Activated T-cell treated with anti-CD3 and anti-CD28 coated beads, Interleukin-2, amount 50 U/mL, for 48 hours (primary cell): ENCODE measurements around the gene DDX60.
"Not testable (repeated sequence)": the region's sequence is repeated elsewhere in the genome, so short reads cannot be mapped to it uniquely, and the experiment has no call there.

ENCODE experiments used
- DNase-seq, 2 experiments: peaks; one replicate each; pipeline ENCODE4 v3.0.0-alpha.2; 2020

The DDX60 gene

DNA sequence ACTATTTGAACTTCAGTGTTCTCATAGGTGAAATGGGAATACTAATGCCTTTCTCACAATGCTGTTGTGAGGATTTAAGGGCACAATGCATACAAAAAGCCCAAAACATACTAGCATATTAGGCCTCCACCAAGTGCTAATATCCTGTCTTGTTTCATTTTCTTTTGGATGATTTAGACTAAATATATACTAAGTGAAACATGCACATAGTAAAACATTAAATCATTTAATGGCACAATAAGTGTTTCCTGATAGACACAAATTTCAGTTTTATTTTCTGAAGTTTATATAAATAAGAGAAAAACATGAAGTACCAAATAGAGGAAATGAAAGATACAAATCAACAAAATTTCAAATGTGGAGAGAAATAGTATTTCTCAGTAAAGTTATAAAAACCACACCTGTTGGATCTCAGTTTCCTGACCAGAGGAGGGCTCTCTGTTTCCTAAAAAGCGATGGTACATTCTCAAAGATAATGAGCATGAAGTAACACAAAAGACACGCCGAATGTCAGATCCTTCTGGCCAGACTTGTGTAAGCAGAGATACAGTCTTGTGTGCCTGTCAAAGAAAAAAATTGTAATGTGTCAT is 25.1 kb downstream of the DDX60 start:
- no peak for DNase-seq

DNA sequence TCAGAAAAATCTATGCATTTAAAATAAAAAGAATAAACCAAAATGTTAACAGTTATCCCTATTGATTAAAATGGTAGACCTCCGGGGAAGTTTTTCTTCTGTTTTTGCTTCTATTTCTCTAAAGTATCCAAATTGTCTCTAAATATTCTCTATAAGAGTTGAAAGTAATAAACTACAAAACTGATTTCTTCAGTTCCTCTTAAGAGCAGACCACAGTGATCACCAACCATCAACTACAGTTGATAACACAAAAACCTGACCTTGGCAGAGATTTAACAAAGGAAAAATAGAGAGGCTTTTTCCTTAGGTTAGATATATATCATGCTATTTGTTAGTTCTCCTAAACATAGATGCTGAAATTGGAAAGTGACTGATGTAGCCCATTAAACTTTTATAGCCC is 27.3 kb downstream of the DDX60 start:
- DNase-seq, result no peak

DNA sequence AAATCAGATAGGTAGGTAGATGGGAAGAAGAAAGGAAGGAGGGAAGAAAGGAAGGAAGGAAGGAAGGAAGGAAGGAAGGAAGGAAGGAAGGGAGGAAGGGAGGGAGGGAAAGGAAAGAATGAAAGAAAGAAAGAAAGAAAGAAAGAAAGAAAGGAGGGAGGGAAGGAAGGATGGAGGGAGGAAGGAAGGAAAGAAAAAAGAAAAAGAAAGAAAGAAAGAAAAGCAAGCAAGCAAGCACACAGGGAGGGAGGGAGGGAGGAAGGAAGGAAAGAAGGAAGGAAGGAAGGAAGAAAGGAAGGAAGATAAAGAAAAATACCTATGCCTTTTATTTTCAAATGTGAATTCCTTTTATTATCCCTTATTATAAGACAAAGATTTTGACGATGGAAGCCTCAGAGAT is 32.7 kb downstream of the DDX60 start:
- DNase-seq, result not testable (repeated sequence)

DNA sequence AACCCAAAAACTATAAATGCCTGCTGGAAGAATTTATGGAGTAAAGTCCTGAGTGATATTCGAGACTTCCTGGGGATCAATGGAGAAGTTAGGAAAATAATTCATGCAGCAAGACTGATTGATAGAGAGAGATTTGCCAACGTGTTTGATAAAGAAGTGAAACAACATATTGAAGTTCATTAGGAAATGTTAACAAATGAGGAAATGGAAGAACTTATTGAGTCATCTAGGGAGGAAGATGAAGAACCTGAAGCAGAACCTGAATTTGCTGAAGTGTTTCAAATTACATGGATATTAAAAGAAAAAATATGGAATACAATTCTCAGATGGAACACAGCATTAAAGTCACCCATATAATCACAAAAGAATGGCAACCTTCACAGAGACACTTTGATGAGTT is 39.0 kb downstream of the DDX60 start:
- no peak for DNase-seq

DNA sequence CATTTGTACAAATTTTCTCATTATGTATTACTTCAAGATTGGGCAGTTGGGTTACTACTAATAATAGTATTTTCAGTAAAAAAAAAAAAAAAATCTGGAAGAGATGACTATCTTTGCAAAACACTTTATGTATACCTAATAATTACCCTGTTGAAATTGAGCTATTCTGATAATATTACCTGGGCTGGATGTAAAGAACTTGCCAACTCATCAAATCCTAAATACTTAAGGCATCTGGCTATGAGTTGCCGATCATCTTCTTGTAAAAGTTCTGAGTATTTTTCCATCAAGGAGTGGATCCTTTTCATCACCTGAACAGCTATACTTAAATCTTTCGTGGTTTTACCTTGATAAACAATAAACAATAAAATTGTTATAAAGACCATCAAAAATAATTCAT is 42.7 kb downstream of the DDX60 start:
- no peak for DNase-seq

DNA sequence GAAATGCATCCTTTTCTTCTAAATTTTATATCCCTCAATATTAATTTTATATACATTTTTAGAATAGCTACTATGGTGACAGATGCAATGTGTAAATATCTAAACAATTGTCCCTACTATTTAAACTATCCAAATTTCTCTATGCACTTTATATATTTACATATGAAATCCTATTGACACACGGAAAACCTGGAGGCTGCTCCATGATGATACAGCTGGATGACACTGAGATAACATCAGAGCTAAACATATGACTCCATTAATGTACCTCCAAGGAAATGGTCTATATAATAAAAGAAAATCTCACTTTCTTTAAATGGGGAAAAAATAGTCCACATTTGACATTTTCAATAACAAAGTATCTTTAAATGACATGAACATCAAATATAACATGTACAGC is 43.7 kb downstream of the DDX60 start:
- DNase-seq, result no peak

DNA sequence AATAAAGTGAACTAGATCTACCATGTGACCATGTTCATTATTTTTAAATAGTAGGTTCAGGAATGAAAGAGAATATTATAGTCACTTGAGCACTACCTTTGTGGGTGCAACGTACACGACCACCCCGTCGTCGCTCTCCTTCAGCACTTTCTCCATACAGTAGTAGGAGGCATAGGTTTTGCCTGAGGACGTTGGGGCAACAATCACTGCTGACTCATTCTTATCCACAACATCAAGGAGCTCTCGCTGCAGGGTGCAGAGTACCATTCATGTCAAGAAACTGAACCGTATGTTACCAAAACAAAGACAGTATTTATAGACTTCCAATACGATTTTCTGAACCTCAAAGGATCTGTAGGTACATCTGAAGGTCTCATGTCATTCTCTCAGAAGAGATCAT is 44.7 kb downstream of the DDX60 start:
- no peak for DNase-seq

DNA sequence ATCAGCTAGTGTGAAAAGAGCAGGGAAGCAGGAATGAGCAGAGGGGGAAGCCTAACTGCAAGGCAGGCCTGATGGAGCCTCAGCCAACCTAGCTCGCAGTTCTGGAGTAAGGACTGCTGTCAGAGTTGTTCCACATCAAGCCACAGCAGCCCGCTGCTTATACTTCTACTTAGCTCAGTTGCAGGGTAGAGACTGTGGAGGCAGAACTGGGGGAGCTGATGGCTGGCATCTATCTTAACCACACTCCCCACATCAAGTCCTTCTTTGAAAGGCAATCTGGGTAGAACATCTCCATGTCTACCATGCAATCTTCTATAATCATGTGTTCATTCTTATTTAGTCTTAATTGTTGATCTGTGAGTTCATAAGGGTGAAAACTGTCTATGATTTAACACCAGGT is 46.1 kb downstream of the DDX60 start:
- no peak for DNase-seq

DNA sequence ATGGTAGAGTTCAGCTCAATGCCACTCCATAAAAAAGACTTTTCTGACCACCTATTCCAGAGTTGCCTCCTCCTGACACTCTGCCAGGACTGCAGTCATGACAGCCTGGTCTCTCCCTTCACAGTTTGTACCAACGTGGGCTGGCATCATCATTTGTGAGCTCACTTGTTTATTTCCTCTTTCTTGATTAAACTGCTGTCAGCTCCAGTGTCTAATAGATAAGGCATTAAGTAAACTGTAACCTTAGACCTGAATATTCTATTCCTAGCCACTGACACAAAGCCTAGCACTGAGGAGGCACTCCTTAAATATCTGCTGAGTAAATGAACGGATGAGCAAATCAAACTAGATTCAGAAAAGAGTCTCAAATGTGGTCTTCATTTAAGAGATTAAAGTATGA is 48.7 kb downstream of the DDX60 start:
- no peak for DNase-seq

DNA sequence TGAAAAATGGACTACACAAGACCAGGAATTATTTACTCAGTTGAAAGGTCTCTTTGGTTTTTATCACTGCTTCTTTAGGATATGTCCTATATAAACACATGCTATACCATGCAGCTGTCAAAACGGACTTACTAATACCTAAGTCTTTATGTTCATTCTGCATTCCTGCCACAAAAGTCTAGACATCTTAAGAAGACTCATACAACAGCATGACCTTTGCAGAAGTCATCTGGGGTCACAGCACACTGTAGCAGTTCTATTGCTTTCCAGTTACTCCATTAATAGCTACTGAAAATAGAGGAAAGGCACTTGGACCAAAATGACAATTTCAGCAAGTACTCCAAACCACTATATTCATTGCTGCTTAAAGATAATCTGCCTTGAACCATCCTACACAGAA is 53.2 kb downstream of the DDX60 start:
- DNase-seq, result no peak

DNA sequence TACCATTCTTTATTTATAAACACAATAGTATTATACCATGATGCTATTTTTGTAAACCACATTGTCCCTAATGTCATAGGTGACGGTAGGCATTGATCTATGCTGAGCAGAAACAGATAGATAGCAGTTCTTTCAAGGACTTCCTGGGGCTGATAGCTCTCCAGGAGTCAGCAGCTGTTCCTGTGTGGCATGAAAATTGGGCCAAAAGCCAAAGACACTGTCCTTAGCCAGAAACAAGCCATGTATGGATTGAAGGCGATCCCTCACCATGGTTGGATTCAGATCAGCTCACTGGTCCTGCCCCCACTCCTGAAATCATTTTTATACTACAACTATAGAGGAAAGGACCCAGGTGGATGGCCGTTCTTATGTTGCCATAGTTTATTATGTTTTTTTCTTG is 53.6 kb downstream of the DDX60 start:
- DNase-seq, result no peak

DNA sequence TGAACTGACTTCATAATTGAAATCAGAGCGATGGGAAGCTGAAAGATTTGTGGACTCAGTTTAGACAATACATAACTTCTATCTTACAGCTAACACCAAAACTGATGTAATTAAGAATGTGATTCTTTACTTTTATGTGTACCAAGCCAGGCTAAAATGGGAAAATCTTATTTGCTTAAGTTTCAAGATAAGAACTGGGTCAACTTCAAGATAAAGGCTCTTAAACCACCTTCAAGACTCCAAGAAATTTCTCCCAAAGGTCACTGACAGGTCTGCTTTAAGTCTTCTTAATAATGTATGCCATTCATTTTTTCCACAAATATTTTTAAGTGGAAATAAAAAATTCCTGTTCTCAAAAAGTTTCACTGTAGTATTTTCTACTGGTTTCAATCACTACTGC is 55.5 kb downstream of the DDX60 start:
- DNase-seq, result no peak

DNA sequence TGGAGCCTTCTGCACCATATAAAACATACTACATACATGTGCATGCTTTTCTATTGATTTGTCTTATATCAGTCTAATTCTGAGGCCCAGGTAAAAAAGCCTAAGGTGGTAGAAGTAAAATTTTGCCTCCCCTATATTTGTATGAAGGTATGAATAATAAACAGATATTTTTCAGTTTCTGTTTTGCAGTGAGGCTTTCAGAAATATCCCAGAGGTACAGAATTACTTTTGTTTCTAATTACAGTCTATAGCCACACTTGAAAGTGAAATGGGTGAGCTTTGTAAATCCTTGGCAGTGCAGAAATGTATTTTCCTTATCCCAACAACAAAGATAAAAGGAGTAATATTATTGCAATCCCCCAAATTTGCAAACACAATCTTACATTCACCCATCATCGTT is 59.5 kb downstream of the DDX60 start:
- no peak for DNase-seq

DNA sequence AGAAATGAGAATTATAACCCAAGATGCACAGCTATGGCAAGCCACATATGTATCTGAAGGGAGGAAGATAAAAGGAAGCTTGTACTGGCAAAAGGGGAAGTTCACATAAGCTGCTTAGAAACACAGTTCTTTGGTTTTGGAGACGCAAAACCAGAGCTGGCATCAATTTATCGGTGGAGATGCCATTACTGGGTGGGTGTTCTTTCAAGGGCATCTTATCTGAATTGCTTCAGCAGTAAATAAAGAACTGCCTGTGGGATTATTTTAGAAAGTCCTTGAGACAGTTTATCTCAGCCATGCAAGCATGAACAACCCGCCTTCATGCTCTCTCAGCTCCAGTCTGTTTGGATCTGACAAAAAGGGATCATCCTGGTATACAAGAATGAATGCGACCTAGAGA is 60.8 kb downstream of the DDX60 start:
- no peak for DNase-seq

DNA sequence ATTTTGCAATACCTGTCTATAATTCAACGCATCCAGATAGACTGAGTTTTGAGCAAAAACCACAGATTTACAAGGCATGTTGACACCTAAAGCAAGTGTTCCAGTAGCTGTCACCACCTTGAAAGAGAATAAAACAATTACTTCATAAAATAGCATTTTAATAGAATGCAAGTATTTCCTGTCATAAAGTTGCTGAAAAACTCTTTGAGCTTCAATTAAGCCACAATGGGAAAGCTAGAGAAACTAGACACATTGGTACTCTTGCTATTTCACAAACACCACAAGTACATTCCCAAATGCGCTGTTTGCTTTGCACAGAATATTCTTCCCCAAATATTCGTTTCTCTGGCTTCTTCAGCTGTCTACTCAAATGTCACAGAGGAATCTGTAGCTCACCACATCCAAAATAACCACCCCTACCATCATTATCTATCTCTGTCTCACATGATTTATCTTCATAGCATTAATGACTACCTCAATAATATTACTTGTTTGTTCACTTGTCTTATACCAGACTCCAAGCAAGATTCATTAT is 70.3 kb downstream of the DDX60 start:
- no peak for DNase-seq

DNA sequence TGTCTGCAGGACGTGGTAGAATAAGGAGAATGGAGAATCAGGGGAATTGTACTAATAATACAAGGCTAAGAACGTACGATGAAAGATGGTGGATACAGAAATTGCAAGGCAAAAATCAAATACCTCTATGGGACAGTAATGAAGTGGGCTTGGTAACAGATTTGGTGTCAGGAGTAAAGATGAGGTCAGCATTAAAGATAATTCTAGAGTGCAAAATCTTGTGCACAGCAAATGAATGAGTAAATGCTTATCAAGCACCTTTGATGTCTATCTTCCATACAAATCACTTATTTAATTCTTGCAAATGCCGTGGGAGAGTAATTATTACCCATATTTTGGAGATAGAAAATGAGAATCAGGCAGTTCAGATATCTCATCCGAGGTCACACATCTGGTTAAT is 70.9 kb downstream of the DDX60 start:
- DNase-seq, result no peak

DNA sequence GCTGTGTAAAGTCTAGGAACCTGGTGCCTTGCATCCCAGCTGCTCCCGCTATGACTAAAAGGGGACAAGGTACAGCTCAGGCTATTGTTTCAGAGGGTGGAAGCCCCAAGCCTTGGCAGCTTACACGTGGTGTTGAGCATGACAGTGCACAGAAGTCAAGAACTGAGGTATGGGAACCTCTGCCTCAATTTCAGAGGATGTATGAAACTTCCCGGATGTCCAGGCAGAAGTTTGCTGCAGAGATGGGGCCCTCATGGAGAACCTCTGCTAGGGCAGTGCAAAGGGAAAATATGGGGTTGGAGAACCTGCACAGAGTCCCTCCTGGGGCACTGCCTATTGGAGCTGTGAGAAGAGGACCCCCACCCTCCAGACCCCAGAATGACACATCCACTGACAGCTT is 76.6 kb downstream of the DDX60 start:
- no peak for DNase-seq

DNA sequence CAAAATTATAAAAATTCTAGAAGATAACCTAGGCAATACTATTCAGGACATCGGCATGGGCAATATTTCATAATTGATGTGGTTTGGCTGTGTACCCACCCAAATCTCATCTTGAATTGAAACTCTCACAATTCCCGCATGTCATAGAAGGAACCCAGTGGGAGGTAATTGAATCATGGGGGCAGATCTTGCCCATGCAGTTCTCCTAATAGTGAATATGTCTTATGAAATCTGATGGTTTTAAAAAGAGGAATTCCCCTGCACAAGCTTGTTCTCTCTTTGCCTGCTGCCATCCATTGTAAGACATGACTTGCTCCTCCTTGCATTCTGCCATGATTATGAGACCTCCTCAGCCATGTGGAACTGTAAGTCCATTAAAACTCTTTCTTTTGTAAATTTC is 77.7 kb downstream of the DDX60 start:
- no peak for DNase-seq

DNA sequence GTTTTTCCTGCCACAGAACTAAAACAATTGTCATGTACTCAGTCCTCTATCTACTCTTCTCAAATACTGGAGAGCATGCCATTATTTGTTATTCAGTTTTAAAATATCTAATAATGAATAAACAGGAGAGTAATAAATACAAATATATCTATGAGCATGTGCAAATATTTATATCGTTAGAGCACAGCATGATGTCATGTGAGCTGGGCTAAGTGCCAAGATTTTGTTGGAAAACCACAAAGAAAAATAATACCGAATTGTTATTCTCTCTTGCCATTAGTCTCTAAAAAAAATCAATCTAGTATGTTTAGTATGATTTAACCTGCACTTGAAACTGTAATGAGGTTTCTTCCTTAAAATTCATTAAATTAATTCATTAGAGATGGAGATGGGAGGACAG is 97.3 kb downstream of the DDX60 start:
- no peak for DNase-seq

DNA sequence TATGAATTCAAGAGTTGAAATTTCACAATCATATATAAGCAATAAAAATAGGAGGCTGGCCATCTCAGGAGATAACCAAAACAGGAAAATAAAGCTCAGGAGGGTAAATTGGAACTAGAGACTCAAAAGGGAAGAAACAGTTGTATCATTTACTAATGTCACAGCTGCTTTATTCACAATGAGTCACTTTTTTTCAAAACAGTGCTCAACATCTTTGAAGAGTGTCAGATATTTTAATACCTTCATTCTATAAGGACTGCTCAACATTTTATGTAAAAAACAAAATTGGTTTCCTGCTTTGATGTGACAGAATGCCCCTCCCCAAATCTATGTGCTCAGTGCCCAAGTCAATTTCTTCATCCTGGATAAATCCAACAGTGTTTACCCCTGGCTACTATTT is 97.7 kb downstream of the DDX60 start:
- DNase-seq, result no peak

DNA sequence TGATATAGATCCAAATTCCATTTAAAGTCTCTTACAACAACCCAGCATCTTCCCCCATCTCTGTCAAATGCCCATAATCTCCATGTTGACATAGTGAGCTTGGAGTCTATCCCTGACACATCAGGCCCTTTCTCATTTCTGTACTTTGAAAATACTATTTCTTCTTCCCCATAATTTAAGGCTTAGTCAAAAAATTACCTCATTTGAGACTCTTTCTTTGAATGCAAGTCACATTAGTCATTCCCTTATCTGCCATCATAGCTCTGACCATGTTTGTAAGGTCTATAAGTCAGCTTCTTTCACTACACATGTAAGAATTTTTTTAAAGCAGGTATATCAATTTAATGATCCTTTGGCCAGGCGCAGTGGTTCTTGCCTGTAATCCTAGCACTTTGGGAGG is 99.9 kb downstream of the DDX60 start:
- no peak for DNase-seq

DNA sequence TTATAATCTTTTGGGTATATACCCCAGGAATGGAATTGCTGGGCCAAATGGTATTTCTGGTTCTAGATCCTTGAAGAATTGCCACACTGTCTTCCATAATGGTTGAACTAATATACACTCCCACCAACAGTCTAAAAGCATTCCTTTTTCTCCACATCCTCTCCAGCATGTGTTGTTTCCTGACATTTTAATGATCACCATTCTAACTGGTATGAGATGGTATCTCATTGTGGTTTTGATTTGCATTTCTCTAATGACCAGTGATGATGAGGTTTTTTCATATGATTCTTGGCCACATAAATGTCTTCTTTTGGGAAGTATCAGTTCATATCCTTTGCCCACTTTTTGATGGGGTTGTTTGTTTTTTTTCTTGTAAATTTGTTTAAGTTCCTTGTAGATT is 105.0 kb downstream of the DDX60 start:
- DNase-seq, result not testable (repeated sequence)

DNA sequence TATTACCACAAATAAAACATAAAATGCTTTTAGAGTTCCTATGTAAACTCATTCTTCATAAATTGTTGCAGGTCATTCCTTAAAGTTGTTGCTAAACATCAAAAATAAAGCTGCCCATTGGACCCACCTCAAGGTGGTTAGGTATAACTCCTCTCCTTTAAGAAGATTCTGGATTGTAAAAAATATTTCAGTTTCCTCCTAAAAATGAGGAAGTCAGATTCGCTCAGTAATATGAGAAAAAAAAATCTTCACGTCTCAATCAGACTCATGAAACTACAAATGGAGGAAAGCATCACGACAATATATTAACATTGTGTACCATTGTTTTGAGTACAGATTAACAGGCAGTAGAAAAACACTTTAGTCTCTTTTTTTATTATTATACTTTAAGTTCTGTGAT is 105.9 kb downstream of the DDX60 start:
- DNase-seq, result no peak

DNA sequence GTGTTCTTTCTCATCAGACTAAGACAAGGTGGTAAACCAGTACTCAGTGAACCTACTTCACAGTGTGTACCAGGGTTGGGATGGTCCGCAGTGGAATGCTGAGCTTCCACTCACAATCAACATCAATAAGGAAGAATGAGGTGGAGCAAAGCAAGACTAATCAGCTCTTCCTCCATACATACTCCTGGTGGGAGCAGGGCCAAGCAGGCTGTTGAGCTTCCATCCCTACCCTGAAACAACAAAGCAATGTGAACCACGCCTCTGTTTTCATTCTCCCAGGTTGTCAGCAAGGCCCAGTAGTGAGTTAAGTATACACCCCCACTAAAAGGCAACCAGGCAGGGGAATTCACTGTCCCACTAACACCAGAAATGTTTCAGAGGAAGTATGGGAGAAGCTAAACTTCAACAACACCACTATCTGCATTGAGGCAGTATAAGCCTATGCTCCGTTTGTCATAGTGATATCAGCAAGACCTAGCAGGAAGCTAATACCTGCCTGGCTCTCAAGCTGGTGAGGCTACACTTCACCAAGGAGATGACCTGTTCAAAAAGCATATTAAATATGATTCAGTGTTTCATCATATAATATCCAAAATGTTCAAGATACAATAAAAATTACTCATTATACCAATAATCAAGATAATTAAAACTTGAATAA is 109.5 kb downstream of the DDX60 start:
- DNase-seq, result no peak

DNA sequence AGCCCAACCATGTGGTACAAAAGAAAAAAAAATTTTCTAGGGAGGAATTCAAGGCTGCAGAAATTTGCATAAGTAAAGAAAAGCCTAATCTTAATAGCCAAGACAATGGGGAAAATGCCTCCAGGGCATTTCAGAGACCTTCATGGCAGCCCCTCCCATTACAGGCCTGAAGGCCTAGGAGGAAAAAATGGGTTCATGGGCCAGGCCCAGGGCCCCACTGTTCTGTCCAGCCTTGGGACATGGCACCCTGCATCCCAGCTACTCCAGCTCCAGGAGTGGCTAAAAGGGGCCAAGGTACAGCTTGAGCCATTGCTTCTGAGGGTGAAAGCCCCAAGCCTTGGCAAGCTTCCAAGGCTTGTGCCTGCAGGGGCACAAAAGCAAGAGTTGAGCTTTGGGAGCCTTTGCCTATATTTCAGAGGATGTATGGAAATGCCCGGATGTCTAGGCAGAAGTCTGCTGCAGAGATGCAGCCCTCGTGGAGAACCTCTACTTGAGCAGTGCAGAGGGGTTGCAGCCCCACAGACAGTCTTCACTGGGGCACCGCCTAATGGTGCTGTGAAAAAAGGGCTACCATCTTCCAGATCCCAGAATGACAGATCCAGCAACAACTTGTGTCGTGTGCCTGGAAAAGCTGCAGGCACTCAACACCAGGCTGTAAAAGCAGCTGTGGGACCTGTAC is 115.2 kb downstream of the DDX60 start:
- no peak for DNase-seq
